ENCODE measurements around the gene SRBD1. TPM values are rescaled to one million over a fixed set of nuclear protein-coding genes. Genes with fewer than 3 reads are reported as not detected.

SRBD1 gene
- total and polyA plus RNA-seq, 2 of the 8 experiments (the other 6 are each of a cell fraction or from before 2014, with no cell fraction given) = 4.6 to 20.0 TPM

DNA sequence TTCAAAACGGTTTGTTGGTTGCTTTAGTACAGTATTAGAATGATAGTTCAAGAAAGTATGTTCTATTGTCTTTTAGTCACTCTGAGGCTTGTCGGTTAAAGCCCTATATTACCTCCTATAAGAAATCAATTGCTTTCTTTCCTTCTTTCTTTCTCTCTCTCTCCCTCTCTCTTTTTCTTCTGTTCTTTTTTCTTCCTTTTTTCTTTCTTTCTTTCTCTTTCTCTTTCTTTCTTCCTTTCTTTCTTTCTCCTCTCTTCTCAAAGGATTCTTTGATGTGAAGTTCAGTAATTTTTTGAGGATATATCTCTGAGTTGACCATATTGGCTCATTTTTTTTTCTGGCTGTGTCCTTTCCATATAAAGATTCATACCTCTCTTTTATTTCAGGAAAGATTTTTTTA is 249.4 kb downstream of the SRBD1 start (continued):
- TF ChIP-seq, protein P1, sequence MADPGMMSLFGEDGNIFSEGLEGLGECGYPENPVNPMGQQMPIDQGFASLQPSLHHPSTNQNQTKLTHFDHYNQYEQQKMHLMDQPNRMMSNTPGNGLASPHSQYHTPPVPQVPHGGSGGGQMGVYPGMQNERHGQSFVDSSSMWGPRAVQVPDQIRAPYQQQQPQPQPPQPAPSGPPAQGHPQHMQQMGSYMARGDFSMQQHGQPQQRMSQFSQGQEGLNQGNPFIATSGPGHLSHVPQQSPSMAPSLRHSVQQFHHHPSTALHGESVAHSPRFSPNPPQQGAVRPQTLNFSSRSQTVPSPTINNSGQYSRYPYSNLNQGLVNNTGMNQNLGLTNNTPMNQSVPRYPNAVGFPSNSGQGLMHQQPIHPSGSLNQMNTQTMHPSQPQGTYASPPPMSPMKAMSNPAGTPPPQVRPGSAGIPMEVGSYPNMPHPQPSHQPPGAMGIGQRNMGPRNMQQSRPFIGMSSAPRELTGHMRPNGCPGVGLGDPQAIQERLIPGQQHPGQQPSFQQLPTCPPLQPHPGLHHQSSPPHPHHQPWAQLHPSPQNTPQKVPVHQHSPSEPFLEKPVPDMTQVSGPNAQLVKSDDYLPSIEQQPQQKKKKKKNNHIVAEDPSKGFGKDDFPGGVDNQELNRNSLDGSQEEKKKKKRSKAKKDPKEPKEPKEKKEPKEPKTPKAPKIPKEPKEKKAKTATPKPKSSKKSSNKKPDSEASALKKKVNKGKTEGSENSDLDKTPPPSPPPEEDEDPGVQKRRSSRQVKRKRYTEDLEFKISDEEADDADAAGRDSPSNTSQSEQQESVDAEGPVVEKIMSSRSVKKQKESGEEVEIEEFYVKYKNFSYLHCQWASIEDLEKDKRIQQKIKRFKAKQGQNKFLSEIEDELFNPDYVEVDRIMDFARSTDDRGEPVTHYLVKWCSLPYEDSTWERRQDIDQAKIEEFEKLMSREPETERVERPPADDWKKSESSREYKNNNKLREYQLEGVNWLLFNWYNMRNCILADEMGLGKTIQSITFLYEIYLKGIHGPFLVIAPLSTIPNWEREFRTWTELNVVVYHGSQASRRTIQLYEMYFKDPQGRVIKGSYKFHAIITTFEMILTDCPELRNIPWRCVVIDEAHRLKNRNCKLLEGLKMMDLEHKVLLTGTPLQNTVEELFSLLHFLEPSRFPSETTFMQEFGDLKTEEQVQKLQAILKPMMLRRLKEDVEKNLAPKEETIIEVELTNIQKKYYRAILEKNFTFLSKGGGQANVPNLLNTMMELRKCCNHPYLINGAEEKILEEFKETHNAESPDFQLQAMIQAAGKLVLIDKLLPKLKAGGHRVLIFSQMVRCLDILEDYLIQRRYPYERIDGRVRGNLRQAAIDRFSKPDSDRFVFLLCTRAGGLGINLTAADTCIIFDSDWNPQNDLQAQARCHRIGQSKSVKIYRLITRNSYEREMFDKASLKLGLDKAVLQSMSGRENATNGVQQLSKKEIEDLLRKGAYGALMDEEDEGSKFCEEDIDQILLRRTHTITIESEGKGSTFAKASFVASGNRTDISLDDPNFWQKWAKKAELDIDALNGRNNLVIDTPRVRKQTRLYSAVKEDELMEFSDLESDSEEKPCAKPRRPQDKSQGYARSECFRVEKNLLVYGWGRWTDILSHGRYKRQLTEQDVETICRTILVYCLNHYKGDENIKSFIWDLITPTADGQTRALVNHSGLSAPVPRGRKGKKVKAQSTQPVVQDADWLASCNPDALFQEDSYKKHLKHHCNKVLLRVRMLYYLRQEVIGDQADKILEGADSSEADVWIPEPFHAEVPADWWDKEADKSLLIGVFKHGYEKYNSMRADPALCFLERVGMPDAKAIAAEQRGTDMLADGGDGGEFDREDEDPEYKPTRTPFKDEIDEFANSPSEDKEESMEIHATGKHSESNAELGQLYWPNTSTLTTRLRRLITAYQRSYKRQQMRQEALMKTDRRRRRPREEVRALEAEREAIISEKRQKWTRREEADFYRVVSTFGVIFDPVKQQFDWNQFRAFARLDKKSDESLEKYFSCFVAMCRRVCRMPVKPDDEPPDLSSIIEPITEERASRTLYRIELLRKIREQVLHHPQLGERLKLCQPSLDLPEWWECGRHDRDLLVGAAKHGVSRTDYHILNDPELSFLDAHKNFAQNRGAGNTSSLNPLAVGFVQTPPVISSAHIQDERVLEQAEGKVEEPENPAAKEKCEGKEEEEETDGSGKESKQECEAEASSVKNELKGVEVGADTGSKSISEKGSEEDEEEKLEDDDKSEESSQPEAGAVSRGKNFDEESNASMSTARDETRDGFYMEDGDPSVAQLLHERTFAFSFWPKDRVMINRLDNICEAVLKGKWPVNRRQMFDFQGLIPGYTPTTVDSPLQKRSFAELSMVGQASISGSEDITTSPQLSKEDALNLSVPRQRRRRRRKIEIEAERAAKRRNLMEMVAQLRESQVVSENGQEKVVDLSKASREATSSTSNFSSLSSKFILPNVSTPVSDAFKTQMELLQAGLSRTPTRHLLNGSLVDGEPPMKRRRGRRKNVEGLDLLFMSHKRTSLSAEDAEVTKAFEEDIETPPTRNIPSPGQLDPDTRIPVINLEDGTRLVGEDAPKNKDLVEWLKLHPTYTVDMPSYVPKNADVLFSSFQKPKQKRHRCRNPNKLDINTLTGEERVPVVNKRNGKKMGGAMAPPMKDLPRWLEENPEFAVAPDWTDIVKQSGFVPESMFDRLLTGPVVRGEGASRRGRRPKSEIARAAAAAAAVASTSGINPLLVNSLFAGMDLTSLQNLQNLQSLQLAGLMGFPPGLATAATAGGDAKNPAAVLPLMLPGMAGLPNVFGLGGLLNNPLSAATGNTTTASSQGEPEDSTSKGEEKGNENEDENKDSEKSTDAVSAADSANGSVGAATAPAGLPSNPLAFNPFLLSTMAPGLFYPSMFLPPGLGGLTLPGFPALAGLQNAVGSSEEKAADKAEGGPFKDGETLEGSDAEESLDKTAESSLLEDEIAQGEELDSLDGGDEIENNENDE (IDR thresholded peaks at IDR 0.05; ENCODE audit: insufficient replicate concordance, low read length) = no peak
- TF ChIP-seq NRF1 (IDR thresholded peaks at IDR 0.05; ENCODE audit: low read depth, low read length) (no peak), KDM5A (IDR thresholded peaks at IDR 0.05; ENCODE audit: low read length) (no peak), JUND (IDR thresholded peaks at IDR 0.05; ENCODE audit: low read length) (no peak), PHF8 (conservative IDR thresholded peaks at IDR 0.05; ENCODE audit: low read depth, low read length) (no peak), USF2 (IDR thresholded peaks at IDR 0.05; ENCODE audit: low read length) (no peak), SP1 (IDR thresholded peaks at IDR 0.05; ENCODE audit: low read depth, low read length) (no peak), FOSL1 (IDR thresholded peaks at IDR 0.05; ENCODE audit: insufficient read depth, low read depth, low read length) (no peak), NANOG (IDR thresholded peaks at IDR 0.05; ENCODE audit: insufficient read depth, low read depth, low read length, poor library complexity, severe bottlenecking) (no peak), SP4 (IDR thresholded peaks at IDR 0.05; ENCODE audit: low read length) (no peak)

Measured in H1 (cell line).